Activated naive CD4-positive, alpha-beta T cell treated with anti-CD3 and anti-CD28 coated beads, Interleukin-2, amount 50 U/mL, for 16 hours (primary cell): ENCODE results near the gene ZBED1.
"Not testable (repeated sequence)": the region's sequence is repeated elsewhere in the genome, so short reads cannot be mapped to it uniquely, and the experiment has no call there.

Experiments used
- DNase-seq: peaks from one replicate; pipeline ENCODE4 v3.0.0-alpha.2; 2020

ZBED1 gene

DNA sequence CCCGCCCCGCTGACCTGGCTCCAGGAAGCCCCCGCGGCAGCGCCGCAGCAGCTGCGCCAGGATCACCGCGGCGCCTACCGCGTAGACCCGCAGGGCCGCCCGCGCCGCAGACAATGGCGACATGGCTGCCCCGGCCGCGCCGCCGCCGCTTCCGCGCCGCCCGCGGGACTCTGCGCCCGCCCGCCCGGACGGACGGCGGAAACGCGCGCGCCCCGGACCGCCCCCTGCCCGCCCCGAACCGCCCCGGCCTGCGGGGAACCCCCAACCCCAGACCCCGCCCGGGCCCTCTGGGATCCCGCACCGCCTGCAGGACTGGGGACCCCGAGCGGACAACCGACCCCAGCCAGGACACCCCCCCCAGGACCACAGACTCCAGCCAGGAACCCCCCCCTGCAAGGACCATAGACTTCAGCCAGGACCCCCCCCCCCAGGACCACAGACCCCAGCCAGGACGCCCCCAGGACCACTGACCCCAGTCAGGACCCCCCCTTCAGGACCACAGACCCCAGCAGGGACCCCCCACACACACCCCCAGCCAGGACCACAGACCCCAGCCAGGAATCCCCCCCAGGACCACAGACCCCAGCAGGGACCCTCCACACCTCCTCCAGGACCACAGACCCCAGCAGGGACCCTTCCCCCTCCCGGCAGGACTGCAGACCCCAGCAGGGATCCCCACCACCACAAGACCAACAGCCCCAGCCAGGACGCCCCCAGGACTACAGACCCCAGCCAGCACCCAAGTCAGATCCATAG is at the start of gene ZBED1, which contains the start of gene DHRSX:
TSS of gene ZBED1 (minus strand) at position 174 of the 756 bp plus-strand sequence. CDS start 10,257 bp downstream, outside the sequence.
TSS of gene DHRSX (minus strand) at position 174 of the 756 bp plus-strand sequence. CDS start at position 123, 51 bp downstream.
- DNase-seq = peak; percentile 58

DNA sequence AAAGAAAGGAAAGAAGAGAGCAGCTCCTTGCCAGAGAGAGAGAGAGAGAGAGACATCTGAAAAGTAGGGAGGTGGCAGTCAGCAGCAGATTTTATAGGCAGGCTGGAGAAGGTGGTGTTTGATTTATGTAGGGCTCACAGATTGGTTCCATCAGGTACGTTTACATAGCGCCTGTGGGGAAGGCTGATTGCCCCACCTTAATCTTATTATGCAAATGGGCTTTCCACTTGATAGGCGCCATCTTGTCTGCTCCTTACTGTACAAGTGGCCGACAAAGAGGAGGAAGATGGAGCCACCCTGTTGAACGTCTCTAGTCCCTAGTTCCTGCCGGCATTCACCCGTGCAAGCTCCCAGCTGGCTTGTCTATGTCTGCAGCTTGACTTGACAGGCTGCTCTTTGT is 49.1 kb upstream of the ZBED1 start:
- DNase-seq = no peak

DNA sequence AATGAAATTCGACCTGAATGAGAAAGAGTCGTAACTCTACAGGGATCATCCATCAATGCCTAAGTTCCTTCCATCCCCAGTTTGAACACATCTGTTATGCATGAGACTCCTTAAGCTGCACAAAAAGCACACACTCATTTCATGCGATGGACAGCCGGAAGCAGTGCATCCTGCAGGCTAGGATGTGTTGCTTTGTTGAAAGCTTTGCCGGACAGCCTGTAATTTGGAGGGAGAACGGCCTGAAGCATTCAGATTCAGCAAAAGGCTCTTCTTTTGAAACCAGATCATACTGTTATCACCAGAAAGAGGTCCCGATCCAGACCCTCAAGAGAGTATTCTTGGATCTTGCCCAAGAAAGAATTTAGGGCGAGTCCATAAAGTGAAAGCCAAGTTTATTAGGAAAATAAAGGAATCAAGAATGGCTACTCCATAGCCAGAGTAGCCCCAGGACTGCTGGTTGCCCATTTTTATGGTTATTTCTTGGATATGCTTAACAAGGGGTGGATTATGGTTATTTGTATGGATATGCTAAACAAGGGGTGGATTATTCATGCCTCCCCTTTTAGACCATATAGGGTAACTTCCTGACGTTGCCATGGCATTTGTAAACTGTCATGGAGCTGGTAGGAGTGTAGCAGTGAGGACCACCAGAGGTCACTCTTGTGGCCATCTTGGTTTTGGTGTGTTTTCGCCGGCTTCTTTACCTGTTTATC is 48.1 kb upstream of the ZBED1 start:
- no peak for DNase-seq

DNA sequence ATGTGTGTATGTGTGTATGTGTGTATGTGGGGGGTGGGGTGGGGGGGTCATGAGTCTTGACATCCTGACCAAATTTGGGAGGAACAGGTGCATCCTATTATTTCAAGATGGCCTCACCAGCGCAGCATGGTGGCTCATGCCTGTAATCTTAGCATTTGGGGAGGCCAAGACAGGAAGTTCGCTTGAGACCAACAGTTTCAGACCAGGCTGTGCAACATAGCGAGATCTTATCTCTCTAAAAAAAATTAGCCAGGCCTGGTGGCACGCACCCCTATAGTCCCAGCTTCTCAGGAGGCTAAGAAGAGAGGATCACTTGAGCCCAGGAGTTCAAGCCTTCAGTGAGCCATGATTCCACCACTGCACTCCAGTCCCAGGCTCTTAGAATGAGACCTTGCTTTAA is 47.0 kb upstream of the ZBED1 start:
- no peak for DNase-seq

DNA sequence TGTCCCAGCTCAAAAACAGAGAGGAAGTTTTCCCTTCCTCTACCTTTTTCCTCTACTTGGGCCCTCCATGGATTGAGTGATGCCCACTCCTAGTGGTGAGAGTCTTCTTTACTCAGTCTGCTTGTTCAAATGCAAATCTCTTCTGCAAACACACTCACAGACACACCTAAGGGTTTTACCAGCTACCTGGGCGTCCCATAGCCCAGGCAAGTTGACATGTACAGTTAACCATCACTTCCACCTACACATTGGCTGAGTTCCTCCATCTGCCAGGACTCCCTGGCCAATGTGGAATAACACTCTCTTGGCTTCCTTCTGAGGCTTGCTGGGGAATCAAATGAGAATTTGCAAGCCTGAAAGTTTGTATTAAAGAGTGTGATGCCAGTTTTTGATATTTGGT is 45.7 kb upstream of the ZBED1 start:
- DNase-seq = no peak

DNA sequence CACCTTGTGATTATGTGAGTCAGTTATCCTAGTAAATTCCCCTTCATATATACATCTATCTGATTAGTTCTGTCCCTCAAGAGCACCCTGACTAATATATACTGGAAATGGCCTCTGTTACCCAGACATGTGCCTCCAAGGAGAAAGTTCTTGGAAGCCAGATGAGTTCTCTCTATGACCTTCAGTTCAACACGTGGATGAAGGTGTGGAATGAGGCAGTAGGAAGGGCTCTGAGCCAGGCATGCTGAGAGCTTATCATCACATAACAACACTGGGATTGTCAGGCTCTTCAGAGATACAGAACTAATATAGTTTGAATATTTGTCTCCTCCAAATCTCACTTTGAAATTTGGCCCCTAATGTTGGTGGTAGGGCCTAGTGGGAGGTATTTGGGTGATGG is 44.4 kb upstream of the ZBED1 start:
- no peak for DNase-seq

DNA sequence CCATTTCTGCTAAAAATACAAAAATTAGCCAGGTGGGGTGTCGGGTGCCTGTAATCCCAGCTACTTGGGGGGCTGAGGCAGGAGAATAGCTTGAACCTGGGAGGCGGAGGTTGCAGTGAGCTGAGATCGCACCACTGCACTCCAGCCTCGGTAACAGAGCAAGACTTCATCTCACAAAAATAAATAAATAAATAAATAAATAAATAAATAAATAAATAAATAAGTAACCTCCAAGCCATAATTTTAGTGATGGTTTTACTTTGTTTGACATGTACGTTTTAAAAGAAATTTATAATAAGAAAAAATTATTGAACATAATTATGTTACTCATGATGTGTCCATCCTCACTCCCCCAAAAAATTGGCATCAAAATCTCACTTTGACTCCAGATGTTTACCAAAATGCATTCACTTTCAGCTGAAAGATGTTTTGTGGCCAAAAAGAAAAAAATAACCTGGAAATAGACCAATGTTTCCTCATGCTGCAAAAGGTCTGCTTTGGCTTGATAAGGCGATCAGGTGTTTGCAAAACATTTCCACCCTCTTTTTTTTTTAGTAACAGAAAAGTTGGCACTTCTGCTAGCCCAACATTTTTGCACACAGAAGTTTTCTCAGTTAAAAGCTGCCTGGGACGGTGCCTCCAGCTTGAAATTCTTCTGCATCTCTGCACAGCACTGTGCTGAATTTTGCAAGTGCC is 42.2 kb upstream of the ZBED1 start:
- no peak for DNase-seq

DNA sequence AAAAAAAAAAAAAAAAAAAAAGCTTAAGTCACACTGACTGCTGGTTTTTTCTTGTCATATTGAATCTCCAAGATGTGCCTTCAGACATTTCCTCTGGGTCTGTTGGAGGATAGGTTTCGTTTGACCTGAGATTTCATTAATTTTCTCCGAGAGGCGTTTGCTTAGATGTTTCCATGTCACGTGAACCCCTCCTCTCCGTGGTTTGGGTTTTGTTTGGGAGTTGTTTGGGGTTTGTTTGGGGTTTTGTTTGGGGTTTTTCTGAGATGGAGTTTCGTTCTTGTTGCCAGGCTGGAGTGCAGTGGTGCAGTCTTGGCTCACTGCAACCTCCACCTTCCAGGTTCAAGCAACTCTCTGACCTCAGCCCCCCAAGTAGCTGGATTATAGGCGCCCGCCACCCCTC is 40.8 kb upstream of the ZBED1 start:
- DNase-seq = no peak

DNA sequence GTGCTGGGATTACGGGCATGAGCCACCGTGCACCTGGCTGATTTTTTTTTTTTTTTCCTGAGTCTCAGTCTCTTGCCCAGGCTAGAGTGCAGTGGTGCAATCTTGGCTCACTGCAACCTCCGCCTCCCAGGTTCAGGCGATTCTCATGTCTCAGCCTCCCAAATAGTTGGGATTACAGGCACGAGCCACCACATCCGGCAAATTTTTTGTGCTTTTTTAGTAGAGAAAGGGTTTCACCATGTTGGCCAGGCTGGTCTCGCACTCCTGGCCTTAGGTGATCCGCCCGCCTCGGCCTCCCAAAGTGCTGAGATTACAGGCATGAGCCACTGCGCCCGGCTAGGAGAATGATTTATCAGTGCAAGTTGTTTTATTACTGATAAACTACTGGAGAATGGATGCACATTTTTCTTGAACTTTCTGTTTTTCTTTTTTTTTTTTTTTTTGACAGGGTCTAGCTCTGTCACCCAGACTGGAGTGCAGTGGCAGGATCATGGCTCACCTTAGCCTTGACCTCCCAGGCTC is 39.7 kb upstream of the ZBED1 start:
- no peak for DNase-seq

DNA sequence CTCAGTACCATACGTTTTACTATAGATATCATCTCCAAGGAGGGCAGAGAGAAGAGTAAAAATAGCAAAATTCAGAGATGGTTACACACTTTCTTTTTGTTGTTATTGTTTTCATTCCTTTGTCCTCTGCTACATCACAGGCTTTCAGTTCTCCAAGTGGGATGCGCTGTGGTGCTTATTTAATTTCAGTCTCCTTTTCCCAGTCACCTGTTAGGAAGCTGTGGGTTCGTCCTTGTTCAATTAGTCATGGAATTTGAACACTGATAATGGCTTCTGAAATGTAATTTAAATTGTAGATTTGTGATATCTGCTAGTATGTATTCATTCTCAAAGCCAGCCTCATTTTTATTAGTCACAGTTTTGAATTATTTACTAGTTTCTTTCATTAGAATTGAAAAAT is 38.8 kb upstream of the ZBED1 start:
- DNase-seq = no peak

DNA sequence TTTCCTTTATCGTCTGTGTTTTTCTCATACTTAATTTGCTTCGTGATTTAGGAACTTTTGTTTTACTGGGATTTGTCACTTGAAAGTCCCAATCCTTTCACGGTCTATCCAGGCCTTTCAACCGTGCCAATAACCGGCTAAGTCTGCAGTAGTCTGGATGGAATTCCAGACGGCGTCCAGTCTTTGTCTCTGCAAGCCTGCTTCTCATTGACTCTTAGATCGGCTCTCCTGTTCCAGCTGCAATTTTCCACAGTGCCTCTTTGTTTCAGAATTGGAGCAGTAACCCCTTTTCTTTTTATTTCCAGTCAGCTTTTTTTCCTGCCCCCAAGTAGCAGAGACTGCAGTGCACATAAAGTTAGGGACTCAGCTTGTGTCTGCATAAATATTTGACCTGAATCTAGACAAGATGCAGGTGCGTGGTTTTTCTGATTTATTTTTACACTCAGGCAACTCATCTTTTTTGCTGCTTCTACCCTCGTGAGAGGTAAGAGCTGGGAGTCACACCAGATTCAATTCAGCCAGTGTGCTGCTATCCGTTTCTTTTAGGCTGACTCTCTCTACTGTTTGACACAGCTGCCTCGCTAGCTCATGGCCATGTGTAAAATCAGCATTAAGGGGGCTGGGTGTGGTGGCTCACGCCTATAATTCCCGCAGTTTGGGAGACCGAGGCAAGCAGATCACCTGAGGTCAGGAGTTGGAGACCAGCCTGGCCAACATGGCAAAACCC is 37.4 kb upstream of the ZBED1 start:
- DNase-seq = no peak

DNA sequence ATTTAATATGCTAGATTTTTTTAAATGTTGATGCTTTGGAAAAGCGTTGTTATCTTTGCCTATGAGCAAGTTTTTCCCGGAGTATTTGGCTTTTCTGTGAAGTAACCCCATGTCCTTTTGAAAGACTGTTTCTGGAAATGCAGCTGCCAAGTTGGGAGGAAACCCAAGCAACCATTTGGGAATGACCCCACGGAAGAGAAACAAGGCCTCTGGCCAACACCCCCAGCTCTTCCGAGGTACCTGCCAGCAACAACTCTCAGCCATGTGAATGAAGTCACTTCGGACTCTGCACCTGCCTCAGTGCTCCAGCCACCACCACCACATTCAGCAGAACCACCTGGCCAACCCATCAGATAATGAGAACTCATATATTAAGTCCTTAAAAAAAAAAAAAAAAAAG is 36.2 kb upstream of the ZBED1 start:
- no peak for DNase-seq

DNA sequence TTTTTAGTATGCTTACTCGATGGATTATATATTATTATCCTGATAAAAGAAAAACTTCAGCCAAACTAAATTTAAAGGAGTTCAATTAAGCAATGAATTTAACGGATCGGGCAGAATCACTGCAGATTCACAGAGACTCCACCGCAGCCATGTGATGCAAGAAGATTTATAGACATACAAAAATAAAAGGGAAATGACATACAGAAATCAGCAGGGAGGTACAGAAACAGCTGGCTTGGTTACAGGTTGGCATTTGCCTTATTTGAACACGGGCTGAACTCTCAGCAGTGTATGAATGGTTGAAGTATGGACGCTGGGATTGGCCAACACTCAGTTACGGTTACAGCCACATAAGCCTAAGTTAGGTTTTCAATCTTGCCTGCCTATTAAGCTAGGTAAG is 35.4 kb upstream of the ZBED1 start:
- no peak for DNase-seq

DNA sequence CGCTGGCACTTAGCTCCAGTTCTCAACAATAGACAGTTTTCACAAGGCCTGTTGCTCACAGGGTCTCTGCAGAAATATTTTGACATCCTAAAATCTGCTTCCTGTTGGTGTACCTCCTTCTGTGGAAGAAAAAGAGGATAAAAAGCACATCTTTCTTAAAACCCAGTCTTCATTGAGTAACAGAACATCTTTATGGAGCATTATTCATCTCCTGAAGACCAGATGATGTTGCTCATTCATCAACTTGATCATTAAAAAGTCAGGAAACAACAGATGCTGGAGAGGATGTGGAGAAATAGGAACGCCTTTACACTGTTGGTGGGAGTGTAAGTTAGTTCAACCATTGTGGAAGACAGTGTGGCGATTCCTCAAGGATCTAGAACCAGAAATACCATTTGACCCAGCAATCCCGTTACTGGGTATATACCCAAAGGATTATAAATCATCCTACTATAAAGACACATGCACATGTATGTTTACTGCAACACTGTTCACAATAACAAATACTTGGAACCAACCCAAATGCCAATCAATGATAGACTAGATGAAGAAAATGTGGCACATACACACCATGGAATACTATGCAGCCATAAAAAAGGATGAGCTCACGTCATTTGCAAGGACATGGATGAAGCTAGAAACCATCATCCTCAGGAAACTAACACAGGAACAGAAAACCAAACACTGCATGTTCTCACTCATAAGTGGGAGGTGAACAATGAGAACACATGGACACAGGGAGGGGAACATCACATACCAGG is 33.7 kb upstream of the ZBED1 start:
- not testable (repeated sequence) for DNase-seq

DNA sequence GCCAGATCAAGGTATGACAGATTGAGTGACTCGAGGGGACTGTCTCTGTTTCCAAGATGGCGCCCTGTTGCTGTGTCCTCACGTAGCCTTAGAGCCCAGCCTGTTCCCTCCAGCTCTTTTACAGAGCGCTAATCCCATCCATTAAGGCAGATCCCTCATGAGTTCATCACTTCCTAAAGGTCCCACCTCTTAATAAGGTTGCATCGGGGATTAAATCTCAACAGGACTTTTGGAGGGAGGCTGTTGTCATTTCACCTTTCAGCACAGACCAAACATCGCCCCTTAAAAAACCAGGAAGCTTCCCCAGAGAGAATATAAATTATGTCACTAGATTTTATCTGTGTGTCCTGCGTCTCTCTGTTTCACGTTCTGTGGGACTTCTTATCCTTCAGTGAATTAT is 32.6 kb upstream of the ZBED1 start:
- DNase-seq = no peak

DNA sequence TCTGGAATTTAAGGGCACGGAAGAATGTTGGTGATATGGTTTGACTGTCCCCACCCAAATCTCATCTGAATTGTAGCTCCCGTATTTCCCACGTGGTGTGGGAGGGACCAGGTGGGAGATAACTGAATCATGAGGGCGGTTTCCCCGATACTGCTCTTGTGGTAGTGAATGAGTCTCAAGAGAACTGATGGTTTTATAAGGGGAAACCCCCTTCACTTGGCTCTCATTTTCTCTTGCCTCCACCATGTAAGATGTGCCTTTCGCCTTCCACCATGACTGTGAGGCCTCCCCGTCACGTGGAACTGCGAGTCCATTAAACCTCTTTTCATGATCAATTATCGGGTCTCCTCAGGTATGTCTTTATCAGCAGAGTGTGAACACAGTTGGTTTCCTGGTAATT is 25.6 kb upstream of the ZBED1 start:
- DNase-seq = no peak

DNA sequence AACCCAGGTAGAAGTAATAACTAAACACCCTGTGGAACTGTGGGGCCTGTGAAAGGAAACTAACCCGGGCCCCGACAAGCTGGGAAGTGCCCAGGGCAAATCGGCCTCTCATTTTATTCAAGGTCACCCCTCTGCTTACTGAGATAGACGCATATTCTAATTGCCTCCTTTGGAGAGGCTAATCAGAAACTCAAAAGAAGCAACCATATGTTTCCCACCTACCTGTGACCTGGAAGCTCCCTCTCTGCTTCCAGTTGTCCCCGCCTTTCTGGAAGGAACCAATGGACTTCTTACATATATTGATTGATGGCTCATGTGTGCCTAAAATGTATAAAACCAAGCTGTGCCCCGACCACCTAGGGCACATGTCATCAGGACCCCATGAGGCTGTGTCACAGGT is 23.1 kb upstream of the ZBED1 start:
- no peak for DNase-seq

DNA sequence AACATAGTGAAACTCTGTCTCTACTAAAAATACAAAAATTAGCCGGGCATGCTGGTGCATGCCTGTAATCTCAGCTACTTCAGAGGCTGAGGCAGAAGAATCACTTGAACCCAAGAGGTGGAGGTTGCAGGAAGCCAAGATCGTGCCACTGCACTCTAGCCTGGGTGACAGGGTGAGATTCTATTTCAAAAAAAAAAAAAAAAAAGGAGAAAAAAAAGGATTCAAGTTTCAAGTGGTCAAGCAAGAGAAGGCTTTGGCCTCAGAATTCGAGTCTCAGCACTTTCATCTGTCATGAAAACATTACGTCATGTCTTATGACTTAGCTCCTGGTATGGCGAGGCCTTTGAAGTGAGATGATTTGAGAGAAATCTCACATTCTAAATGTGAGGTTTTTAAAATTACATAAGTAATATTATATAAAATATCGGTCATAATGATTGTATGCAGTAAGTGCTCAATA is 21.2 kb upstream of the ZBED1 start:
- DNase-seq = no peak

DNA sequence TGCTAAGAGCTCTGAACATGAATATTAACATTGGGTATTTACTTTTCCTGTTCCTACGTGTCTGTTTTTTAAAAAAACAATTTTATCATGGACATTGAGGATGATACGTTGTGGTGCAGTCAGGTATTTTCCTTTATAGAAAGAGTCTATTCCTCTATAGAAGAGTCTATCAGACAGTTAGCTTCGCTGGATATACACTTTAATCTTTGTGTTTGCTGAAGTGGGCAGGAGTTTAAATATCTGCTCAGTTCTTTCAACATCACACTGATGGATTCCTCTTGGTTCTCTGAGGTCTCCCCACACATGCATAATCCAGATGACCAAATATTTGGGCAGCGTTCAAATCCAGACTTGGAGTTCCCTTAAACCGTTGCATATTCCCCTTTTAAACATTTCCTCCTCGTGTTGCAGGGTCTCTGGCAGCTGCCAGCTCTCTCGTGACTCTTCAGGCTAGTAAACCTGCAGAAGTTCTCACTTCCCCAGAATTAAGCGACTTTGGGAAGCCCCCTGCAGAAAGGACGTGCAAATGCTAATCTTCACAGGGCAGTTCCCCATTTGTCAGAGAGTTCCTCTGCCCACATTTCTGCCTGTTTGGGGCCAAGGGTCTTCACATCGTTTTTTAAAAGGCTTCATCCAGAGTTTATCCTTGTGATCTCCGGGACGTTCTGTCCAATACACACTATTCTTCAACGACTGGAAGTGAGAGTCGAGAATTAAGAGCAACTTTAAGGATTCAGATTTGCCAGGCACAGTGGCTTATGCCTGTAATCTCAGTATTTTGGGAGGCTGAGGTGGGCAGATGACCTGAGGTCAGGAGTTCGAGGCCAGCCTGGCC is 20.5 kb upstream of the ZBED1 start:
- DNase-seq = no peak

DNA sequence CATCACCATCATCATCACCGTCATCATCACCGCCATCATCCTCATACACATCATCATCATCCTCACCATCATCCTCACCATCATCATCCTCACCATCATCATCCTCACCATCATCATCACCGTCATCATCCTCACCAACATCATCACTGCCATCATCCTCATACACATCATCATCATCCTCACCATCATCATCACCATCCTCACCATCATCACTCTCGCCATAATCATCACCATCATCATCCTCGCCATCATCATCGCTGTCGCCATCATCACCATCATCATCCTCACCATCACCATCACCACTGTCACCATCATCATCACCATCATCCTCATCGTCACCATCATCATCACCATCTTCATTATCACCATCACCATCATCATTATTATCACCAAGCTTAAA is 19.8 kb upstream of the ZBED1 start:
- no peak for DNase-seq

DNA sequence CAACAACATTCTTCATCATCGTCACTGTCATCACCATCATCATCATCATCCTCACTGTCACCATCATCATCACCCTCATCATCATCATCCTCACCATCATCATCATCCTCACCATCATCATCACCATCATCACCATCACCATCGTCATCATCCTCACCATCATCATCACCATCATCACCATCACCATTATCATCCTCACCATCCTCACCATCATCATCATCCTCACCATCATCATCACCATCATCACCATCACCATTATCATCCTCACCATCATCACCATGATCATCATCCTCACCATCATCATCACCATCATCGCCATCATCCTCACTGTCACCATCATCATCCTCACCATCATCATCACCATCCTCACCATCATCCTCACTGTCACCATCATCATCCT is 18.9 kb upstream of the ZBED1 start:
- not testable (repeated sequence) for DNase-seq
